Cortex of kidney (tissue), 1 donor: ENCODE data around the gene FNDC5.

Experiments used
- DNase-seq: peaks from one replicate; lab custom pipeline; 2025; lab: John Stamatoyannopoulos, UW

Gene FNDC5

DNA sequence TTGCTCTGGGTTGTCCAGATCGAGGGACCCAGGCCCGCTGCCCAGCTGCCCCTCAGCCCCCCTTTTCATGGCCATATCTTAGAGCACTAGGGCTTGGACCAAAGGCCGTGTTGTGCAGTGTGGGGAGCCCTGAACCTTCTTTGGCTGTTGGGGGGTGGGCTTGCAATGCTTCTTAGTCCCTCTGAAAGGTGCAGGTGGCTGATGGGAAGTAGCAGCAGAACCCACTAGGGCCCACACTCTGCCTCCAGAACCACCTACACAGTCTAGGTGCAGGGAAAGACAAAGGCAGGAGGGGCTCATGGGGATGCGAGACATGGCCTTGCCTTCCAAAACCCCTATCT, 13.3 kb upstream of the FNDC5 start:
- DNase-seq = no peak

- DNase-seq = no peak
Observed at GRCh38 chr1:32883338-32884031, 12.8 kb upstream of the FNDC5 start.

- no peak for DNase-seq
Observed at GRCh38 chr1:32881871-32882850, 11.4 kb upstream of the FNDC5 start.

- DNase-seq = no peak
Observed at GRCh38 chr1:32881291-32881690, 10.6 kb upstream of the FNDC5 start.

GRCh38 chr1:32878637-32879041, 7.9 kb upstream of the FNDC5 start:
- no peak for DNase-seq

DNA sequence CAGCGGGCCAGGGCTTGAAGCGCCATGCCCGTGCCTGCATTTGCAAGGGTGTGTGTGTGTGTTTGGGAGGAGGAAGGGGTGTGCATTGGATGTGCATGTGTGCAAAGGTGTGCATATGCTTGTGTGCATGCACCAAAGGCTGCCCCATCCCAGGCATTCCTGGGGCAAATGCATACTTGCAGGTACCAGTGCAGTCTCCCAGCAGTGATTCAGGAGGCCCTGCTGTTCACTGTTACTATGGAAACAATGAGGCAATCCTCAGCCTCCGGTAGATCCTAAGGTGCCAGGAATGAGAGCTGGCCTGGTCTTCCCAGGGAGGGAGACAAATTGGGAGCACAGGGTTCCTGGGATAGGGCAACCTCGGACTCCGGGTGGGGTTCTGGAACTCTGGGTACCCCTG, 7.5 kb upstream of the FNDC5 start:
- no peak for DNase-seq

GRCh38 chr1:32877211-32878110, 6.7 kb upstream of the FNDC5 start:
- no peak for DNase-seq

DNA sequence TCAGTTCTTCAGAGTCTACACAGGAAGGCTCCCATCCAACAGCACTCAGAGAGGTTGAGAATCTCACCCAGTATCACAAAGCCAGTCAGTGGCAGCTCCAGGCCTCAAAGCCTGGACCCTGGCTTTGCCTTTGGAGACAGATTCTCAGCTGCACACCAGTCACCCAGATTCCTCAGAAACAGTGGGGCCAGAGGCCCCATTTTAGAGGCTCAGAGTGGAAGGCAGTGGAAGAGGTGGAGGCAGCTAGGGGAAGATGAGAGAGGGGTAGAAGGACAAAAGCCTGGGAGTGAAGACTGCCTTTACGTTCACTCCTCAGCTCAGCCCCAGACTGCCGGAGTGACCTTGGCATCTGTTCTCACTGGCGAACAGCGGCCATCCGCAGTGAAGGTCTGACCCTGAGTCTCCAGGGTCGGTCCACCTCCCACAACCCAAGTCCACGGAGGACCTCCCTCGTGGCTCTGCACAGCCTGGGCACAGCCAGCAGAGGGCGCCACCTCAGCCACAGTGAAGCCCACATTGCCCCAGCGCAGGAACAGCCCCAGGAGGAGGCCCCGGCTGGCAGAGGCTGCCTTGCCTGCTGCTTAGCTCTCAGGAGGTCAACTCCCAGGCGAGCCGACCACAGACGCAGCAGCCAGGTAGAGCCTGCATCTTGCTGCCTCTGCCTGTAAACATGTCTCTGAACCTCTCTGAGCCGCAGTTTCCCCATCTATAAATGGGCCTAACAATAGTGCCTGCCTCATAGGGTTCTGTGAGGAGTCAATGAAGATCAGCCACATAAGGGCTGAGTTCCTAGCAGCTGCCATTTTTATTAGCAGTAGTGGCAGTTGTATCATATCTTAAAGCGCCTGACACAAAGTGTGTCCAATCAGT, 5.9 kb upstream of the FNDC5 start:
- no peak for DNase-seq

- DNase-seq = no peak
Observed at GRCh38 chr1:32874860-32875752, 4.4 kb upstream of the FNDC5 start.

GRCh38 chr1:32873484-32873883, 2.8 kb upstream of the FNDC5 start:
- no peak for DNase-seq

DNA sequence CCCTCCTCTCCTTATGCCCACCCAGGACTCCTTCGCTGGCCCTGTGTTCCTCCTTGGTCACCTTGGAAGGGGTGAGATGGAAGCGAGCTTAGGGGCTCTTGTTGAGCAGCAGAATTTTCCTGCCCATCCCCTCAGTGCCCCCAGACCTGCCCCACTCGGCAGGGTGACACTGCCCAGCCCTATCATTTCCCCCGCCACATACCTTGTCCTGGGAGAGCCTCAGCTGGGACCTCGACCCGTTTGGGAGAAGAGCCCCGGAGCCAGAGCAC, 1.4 kb upstream of the FNDC5 start:
- DNase-seq = no peak

DNA sequence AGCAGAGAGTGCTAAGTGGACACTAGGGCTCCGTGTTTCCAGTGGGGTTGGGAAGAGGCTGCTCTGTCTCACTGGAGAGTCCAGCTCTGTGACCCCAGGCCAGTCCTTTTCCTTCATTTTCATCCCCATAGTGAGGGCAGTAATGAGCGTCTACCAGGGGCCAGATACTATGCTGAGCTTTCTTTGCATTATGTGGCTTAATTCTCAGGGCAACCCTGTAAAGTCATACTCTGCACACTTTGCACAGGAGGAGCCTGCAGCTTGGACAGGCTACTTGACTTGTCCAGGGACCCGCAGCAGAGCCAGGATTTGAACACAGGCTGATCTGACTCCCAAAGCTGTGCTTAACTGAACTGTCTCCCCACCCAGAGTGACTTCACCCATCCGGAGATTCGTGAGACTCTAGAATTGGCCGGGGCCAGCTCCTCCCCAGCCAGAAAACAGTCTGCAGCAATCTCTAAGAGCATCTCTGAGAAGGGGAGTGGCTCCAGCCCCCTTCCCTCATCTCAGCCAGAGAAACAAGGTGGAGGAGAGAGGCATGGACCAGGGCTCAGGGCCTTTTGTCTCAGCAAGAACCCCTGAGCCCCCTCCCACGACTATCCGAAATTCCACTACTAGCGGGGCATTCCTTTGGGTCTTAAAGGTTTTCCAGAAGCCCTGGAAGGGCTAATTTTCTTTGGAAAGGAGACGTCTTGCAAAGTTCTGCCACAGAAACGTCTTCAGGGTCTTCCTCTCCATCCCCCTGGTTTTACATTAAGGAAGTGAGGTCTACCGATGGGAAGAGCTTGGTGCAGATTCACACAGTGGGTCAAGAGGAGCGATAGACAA, 866 bp upstream of the FNDC5 start:
- DNase-seq = no peak

- no peak for DNase-seq
Observed at GRCh38 chr1:32869923-32870614, 643 bp downstream of the FNDC5 start.

- DNase-seq = no peak
Observed at GRCh38 chr1:32868806-32869455, 1.8 kb downstream of the FNDC5 start.

- DNase-seq = no peak
Observed at GRCh38 chr1:32868085-32868484, 2.6 kb downstream of the FNDC5 start.

- DNase-seq = no peak
Observed at GRCh38 chr1:32867671-32868070, 3.0 kb downstream of the FNDC5 start.

DNA sequence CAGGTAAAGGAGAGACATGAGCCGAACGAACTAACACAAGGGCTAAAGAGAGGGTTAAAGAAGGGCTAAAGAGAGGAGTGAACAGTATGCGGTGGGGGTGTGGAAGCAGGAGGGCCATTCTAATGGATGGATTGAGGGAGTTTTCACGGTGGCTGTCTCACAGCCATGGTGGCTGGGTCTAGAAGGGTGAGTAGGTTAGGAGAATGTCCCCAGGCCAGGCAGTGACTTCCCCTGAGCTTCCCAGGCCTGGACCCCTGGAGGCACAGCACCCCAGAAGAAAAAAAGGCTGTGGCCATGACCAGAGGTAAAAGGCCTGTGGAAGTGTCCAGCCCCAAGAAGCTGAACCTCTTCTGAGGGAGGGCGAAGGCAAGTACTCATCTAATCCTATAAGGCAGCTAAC, 3.6 kb downstream of the FNDC5 start:
- DNase-seq = no peak

GRCh38 chr1:32865639-32866405, 4.9 kb downstream of the FNDC5 start:
- no peak for DNase-seq
